ENCODE measurements around the gene ZFP36L1. TPM values are rescaled to one million over a fixed set of nuclear protein-coding genes. Genes with fewer than 3 reads are reported as not detected.

ZFP36L1 gene
- polyA plus RNA-seq, 1 donor = 163 TPM

GRCh38 chr14:68738559-68738958 is 54.3 kb downstream of the ZFP36L1 start:
- no peak for DNase-seq (ENCODE audit: low read depth)

Other genes starting within 250 kb of the ZFP36L1 start
- 38.3 TPM for gene ACTN1, start 186.2 kb upstream of the ZFP36L1 start, polyA plus RNA-seq (ENCODE audit: insufficient read length)

Data from forelimb muscle (tissue), 1 donor.